K562 (cell line): ENCODE data around the gene NPDC1. TPM values are rescaled to one million over a fixed set of nuclear protein-coding genes. Genes with fewer than 3 reads are reported as not detected.

Experiments used
- BCLAF1 ChIP-seq, 2 experiments: fragments of 450-650 bp in 1 of 2; IDR thresholded peaks; 2 replicates each; pipeline ENCODE4 v1.6.1; 2011 to 2017; ENCODE audit warnings: low read depth in 2 of 2, antibody characterized with exemption in 1 of 2, borderline replicate concordance in 1 of 2, low read length in 1 of 2, mild to moderate bottlenecking in 1 of 2, mixed read lengths in 1 of 2; ENCODE audit not compliant: control insufficient read depth in 1 of 2
- CBX8 ChIP-seq: fragments of 200-600 bp; sonication (generic); IDR thresholded peaks from 2 replicates; pipeline ENCODE4 v1.6.1; 2012; ENCODE audit warnings: borderline replicate concordance, mixed run types, low read depth, mild to moderate bottlenecking, moderate library complexity, mixed read lengths, low read length, control low read depth, inconsistent platforms; ENCODE audit not compliant: poor library complexity, severe bottlenecking; ENCODE audit errors: extremely low read depth
- CEBPG ChIP-seq, 3 experiments: fragments of 200-800 bp in 1 of 3; sonication (Bioruptor generic) in 1 of 3; sonication (generic) in 1 of 3; formaldehyde crosslinking in 1 of 3; IDR thresholded peaks in 2 of 3; conservative IDR thresholded peaks in 1 of 3; 2 replicates each; pipeline versions ENCODE4 v1.6.1 to v1.8.0; 2016 to 2022; ENCODE audit warnings: missing compliant biosample characterization in 2 of 3, missing genetic modification characterization in 2 of 3, mild to moderate bottlenecking in 1 of 3, missing genetic modification reagents in 1 of 3
- HMG20B ChIP-seq: fragments of 250-450 bp; sonication (Bioruptor Pico); IDR thresholded peaks from 2 replicates; pipeline ENCODE4 v1.5.0; 2021; ENCODE audit warnings: mild to moderate bottlenecking
- JUNB ChIP-seq: fragments of 450-650 bp; formaldehyde crosslinking; conservative IDR thresholded peaks from 2 replicates; pipeline ENCODE4 v1.4.0; 2020; ENCODE audit warnings: mild to moderate bottlenecking
- MAZ ChIP-seq, 2 experiments: fragments of 450-650 bp in 1 of 2; sonication (generic) in 1 of 2; formaldehyde crosslinking; IDR thresholded peaks in 1 of 2; conservative IDR thresholded peaks in 1 of 2; 2 replicates each; pipeline versions ENCODE4 v1.4.0 to v1.5.0; 2020; ENCODE audit warnings: mild to moderate bottlenecking in 1 of 2, missing genetic modification reagents in 1 of 2
- NR4A1 ChIP-seq, 2 experiments: fragments of 250-450 bp in 1 of 2; fragments of 450-650 bp in 1 of 2; sonication (Bioruptor Pico) in 1 of 2; IDR thresholded peaks; 2 replicates each; pipeline versions ENCODE4 v1.4.0 to v1.6.1; 2016 to 2020; ENCODE audit warnings: mild to moderate bottlenecking in 2 of 2, missing compliant biosample characterization in 1 of 2, missing genetic modification characterization in 1 of 2, moderate library complexity in 1 of 2
- PCBP2 ChIP-seq: fragments of 200-400 bp; formaldehyde crosslinking; IDR thresholded peaks from 2 replicates; pipeline ENCODE4 v1.6.1; 2018; ENCODE audit warnings: low read length, low read depth, mild to moderate bottlenecking, moderate library complexity; ENCODE audit not compliant: poor library complexity, severe bottlenecking
- PHTF2 ChIP-seq: fragments of 250-450 bp; sonication (Bioruptor Pico); IDR thresholded peaks from 2 replicates; pipeline ENCODE4 v1.5.0; 2021; ENCODE audit warnings: mild to moderate bottlenecking
- RAD51 ChIP-seq: fragments of 450-650 bp; IDR thresholded peaks from 2 replicates; pipeline ENCODE4 v1.7.1; 2016; ENCODE audit warnings: low read depth, mild to moderate bottlenecking, borderline replicate concordance
- SMAD4 ChIP-seq: fragments of 250-450 bp; sonication (Bioruptor Pico); conservative IDR thresholded peaks from 2 replicates; pipeline ENCODE4 v1.8.0; 2021; ENCODE audit warnings: inconsistent platforms, mild to moderate bottlenecking, moderate library complexity
- SMC3 ChIP-seq: conservative IDR thresholded peaks from 2 replicates; pipeline ENCODE4 v1.6.1; 2011; ENCODE audit warnings: low read depth, low read length, improper control_type of control experiment; ENCODE audit not compliant: insufficient read depth
- SUPT5H ChIP-seq: fragments of 450-650 bp; IDR thresholded peaks from 2 replicates; pipeline ENCODE4 v1.6.1; 2016
- TAF9B ChIP-seq: fragments of 450-650 bp; IDR thresholded peaks from 2 replicates; pipeline ENCODE4 v1.6.1; 2018; ENCODE audit warnings: mild to moderate bottlenecking; ENCODE audit not compliant: partially characterized antibody
- TARDBP ChIP-seq: fragments of 450-650 bp; IDR thresholded peaks from 2 replicates; pipeline ENCODE4 v1.6.1; 2016
- XRCC5 ChIP-seq: fragments of 200-400 bp; formaldehyde crosslinking; IDR thresholded peaks from 2 replicates; pipeline ENCODE4 v1.6.1; 2017; ENCODE audit warnings: low read depth, mild to moderate bottlenecking, low read length
- ZBED1 ChIP-seq: IDR thresholded peaks from 2 replicates; pipeline ENCODE4 v1.6.1; 2014
- ZNF408 ChIP-seq: fragments of 250-450 bp; sonication (Bioruptor Pico); IDR thresholded peaks from 2 replicates; pipeline ENCODE4 v1.4.0; 2020; ENCODE audit warnings: low read depth, mild to moderate bottlenecking, moderate library complexity
- ZNF551 ChIP-seq: fragments of 250-450 bp; sonication (Bioruptor Pico); IDR thresholded peaks from 2 replicates; pipeline ENCODE4 v1.5.0; 2021; ENCODE audit warnings: mild to moderate bottlenecking, moderate library complexity
- ZNF717 ChIP-seq: fragments of 250-450 bp; sonication (Bioruptor Pico); IDR thresholded peaks from 2 replicates; pipeline ENCODE4 v1.5.0; 2021
- polyA plus RNA-seq, 8 experiments: library from polyadenylated mRNA; depleted of rRNA in 4 of 8; stranded (reverse) in 5 of 8; unstranded in 3 of 8; fragments of >200 nt; fragmentation: Nextera tagmentation in 2 of 8; fragmentation: Illumina TruSeq in 1 of 8; extraction: Ambion mirVana in 2 of 8; extraction: Trizol in 1 of 8; gene quantifications; 2 replicates each; pipeline versions ENCODE4 v1.2.1 to v1.2.3, GENCODE V29; 2011 to 2014; ENCODE audit warnings: inconsistent platforms in 1 of 8, missing spikeins in 1 of 8
- total RNA-seq, 7 experiments: library from RNA; depleted of rRNA in 6 of 7; stranded (reverse); fragments of >200 nt in 6 of 7; fragmentation: Illumina TruSeq in 2 of 7; extraction: Trizol in 2 of 7; gene quantifications; 2 replicates each; pipeline versions ENCODE4 v1.2.1 to v1.2.3, GENCODE V29; 2011 to 2021; ENCODE audit warnings: low replicate concordance in 1 of 7
- TF ChIP-seq, protein P1 (sequence below): IDR thresholded peaks from 2 replicates; pipeline ENCODE4 v1.6.1; 2014; ENCODE audit warnings: antibody characterized with exemption
- TF ChIP-seq, protein P2 (sequence below): sonication (generic); formaldehyde crosslinking; IDR thresholded peaks from 2 replicates; pipeline ENCODE4 v1.9.0; 2022; ENCODE audit warnings: mild to moderate bottlenecking, missing genetic modification reagents

Gene NPDC1
- total and polyA plus RNA-seq, 9 of the 15 experiments (the other 6 are each of a cell fraction or from before 2014, with no cell fraction given), result 0.06 to 2.1 (median 0.53) TPM; not detected in 3

GRCh38 chr9:137074657-137075274 lies 28.8 kb upstream of the NPDC1 start (continued):
- TF ChIP-seq, protein P1, sequence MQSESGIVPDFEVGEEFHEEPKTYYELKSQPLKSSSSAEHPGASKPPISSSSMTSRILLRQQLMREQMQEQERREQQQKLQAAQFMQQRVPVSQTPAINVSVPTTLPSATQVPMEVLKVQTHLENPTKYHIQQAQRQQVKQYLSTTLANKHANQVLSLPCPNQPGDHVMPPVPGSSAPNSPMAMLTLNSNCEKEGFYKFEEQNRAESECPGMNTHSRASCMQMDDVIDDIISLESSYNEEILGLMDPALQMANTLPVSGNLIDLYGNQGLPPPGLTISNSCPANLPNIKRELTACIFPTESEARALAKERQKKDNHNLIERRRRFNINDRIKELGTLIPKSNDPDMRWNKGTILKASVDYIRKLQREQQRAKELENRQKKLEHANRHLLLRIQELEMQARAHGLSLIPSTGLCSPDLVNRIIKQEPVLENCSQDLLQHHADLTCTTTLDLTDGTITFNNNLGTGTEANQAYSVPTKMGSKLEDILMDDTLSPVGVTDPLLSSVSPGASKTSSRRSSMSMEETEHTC, result no peak
- TF ChIP-seq RAD51, result no peak
- no peak for TF ChIP-seq BCLAF1 (IDR thresholded peaks at IDR 0.05; ENCODE audit: borderline replicate concordance in 1 of 2, control insufficient read depth in 1 of 2, low read depth in 2 of 2, low read length in 1 of 2)
- TF ChIP-seq TARDBP, result no peak
- peak; percentile 100 for TF ChIP-seq NR4A1 (CRISPR knock-in tag; IDR thresholded peaks at IDR 0.05)
- peak; percentile 100 for TF ChIP-seq NR4A1 (tag; IDR thresholded peaks at IDR 0.05)
- TF ChIP-seq ZNF717 (CRISPR knock-in tag), result peak; percentile 95
- no peak for TF ChIP-seq CEBPG (CRISPR knock-in tag; IDR thresholded peaks at IDR 0.05)
- TF ChIP-seq CEBPG (tag; conservative IDR thresholded peaks at IDR 0.05 in 1 of 2, IDR thresholded peaks at IDR 0.05 in 1 of 2), result no peak
- no peak for TF ChIP-seq TAF9B
- TF ChIP-seq HMG20B, result peak; percentile 84; the same call in 1 of the 2 replicates
- TF ChIP-seq PHTF2 (CRISPR knock-in tag), result peak; percentile 49; the same call in 1 of the 2 replicates
- no peak for TF ChIP-seq PCBP2
- TF ChIP-seq JUNB (CRISPR knock-in tag), result peak; percentile 80
- peak in 1 of 2 experiments; percentile 98; a peak in 2 of 4 replicates for TF ChIP-seq MAZ (CRISPR knock-in tag; conservative IDR thresholded peaks at IDR 0.05 in 1 of 2, IDR thresholded peaks at IDR 0.05 in 1 of 2)
- TF ChIP-seq XRCC5, result no peak
- TF ChIP-seq, protein P2, sequence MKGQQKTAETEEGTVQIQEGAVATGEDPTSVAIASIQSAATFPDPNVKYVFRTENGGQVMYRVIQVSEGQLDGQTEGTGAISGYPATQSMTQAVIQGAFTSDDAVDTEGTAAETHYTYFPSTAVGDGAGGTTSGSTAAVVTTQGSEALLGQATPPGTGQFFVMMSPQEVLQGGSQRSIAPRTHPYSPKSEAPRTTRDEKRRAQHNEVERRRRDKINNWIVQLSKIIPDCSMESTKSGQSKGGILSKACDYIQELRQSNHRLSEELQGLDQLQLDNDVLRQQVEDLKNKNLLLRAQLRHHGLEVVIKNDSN, result no peak
- TF ChIP-seq SMAD4 (CRISPR knock-in tag), result peak; percentile 100
- TF ChIP-seq CBX8, result no peak
- no peak; the same call in 1 of the 2 replicates for TF ChIP-seq ZNF408 (CRISPR knock-in tag)
- TF ChIP-seq SUPT5H, result no peak
- TF ChIP-seq ZBED1, result no peak
- no peak; the same call in 1 of the 2 replicates for TF ChIP-seq ZNF551 (CRISPR knock-in tag)
- no peak for TF ChIP-seq SMC3
